K562 (cell line): ENCODE data around the gene HOXB8. TPM values are rescaled to one million over a fixed set of nuclear protein-coding genes. Genes with fewer than 3 reads are reported as not detected.

Experiments
- ARNT ChIP-seq, 2 experiments: fragments of 450-650 bp; IDR thresholded peaks; 2 replicates each; pipeline ENCODE4 v1.6.1; 2016; ENCODE audit warnings: mild to moderate bottlenecking in 1 of 2
- CHD1 ChIP-seq: fragments of 200-600 bp; sonication (generic); IDR thresholded peaks from one replicate; pipeline ENCODE4 v1.6.1; 2012; ENCODE audit warnings: mild to moderate bottlenecking, moderate library complexity, low read length, inconsistent platforms
- JUND ChIP-seq, 2 experiments: IDR thresholded peaks; 2 replicates in 1 of 2; 3 replicates in 1 of 2; pipeline ENCODE4 v1.6.1; 2011; ENCODE audit warnings: borderline replicate concordance in 2 of 2, low read depth in 2 of 2, low read length in 2 of 2, improper control_type of control experiment in 1 of 2, missing biosample characterization in 1 of 2, missing genetic modification characterization in 1 of 2, missing genetic modification reagents in 1 of 2
- MCM5 ChIP-seq: fragments of 450-650 bp; IDR thresholded peaks from 2 replicates; pipeline ENCODE4 v1.6.1; 2016; ENCODE audit warnings: low read depth
- NFIX ChIP-seq: fragments of 250-450 bp; sonication (Bioruptor Pico); IDR thresholded peaks from 2 replicates; pipeline ENCODE4 v1.4.0; 2020; ENCODE audit warnings: low read depth, mild to moderate bottlenecking, moderate library complexity
- RBFOX2 ChIP-seq: fragments of 200-400 bp; formaldehyde crosslinking; IDR thresholded peaks from 2 replicates; pipeline ENCODE4 v1.6.1; 2017; ENCODE audit warnings: low read depth, mild to moderate bottlenecking, low read length, moderate library complexity
- ZBTB1 ChIP-seq: sonication (generic); formaldehyde crosslinking; IDR thresholded peaks from 2 replicates; pipeline ENCODE4 v1.8.1; 2023; ENCODE audit warnings: missing genetic modification reagents, low read depth, mild to moderate bottlenecking, borderline replicate concordance
- ZNF316 ChIP-seq: fragments of 450-650 bp; IDR thresholded peaks from 2 replicates; pipeline ENCODE4 v1.6.1; 2016
- ZNF785 ChIP-seq: fragments of 250-450 bp; sonication (Bioruptor Pico); IDR thresholded peaks from 2 replicates; pipeline ENCODE4 v1.4.0; 2020; ENCODE audit warnings: mild to moderate bottlenecking
- polyA plus RNA-seq, 8 experiments: library from polyadenylated mRNA; depleted of rRNA in 4 of 8; stranded (reverse) in 5 of 8; unstranded in 3 of 8; fragments of >200 nt; fragmentation: Nextera tagmentation in 2 of 8; fragmentation: Illumina TruSeq in 1 of 8; extraction: Ambion mirVana in 2 of 8; extraction: Trizol in 1 of 8; gene quantifications; 2 replicates each; pipeline versions ENCODE4 v1.2.1 to v1.2.3, GENCODE V29; 2011 to 2014; ENCODE audit warnings: inconsistent platforms in 1 of 8, missing spikeins in 1 of 8
- total RNA-seq, 7 experiments: library from RNA; depleted of rRNA in 6 of 7; stranded (reverse); fragments of >200 nt in 6 of 7; fragmentation: Illumina TruSeq in 2 of 7; extraction: Trizol in 2 of 7; gene quantifications; 2 replicates each; pipeline versions ENCODE4 v1.2.1 to v1.2.3, GENCODE V29; 2011 to 2021; ENCODE audit warnings: low replicate concordance in 1 of 7
- TF ChIP-seq, protein P1 (sequence below): sonication (generic); formaldehyde crosslinking; IDR thresholded peaks from 2 replicates; pipeline ENCODE4 v1.8.0; 2023; ENCODE audit warnings: mild to moderate bottlenecking, missing genetic modification reagents
- TF ChIP-seq, protein P2 (sequence below): fragments of 200-600 bp; sonication (generic); IDR thresholded peaks from one replicate; pipeline ENCODE4 v1.6.1; 2012; ENCODE audit warnings: mild to moderate bottlenecking, low read depth, low read length, inconsistent platforms
- TF ChIP-seq, protein P3 (sequence below): fragments of 450-650 bp; formaldehyde crosslinking; IDR thresholded peaks from 2 replicates; pipeline ENCODE4 v1.4.0; 2022; ENCODE audit warnings: missing genetic modification characterization
- TF ChIP-seq, protein P4 (sequence below): fragments of 450-650 bp; formaldehyde crosslinking; conservative IDR thresholded peaks from 2 replicates; pipeline ENCODE4 v1.4.0; 2022; ENCODE audit warnings: mild to moderate bottlenecking, missing genetic modification characterization

The HOXB8 gene
- total and polyA plus RNA-seq, 9 of the 15 experiments (the other 6 are each of a cell fraction or from before 2014, with no cell fraction given): 0.52 to 23.8 (median 3.6) TPM

DNA sequence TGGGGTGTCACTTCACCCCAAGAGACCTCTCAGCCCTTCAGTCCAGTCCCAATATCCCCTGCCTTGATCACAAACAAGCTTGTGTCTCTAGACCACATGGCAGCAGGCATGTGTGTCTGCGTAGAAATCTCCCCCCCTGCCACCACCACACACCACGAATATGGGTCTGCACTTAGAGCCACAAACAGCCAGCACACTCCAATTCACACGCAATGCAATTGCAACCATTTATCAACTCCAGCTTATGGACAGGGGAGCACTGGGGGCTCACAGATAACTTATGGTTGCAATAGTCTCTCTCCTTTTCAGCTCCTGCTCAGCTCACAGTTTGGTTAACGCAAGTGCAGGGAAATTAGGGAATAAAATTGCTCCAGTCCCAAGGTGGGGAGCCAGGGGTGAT lies 8.5 kb upstream of the HOXB8 start (continued):
- TF ChIP-seq ARNT (IDR thresholded peaks at IDR 0.05) (0 out of 4 replicates have a peak, but pooled peaks of 1 of the 2 experiments have one; percentile 36), CHD1 (no peak), RBFOX2 (peak; percentile 52), ZNF316 (no peak), MCM5 (no peak), NFIX (no peak), JUND (IDR thresholded peaks at IDR 0.05; ENCODE audit: borderline replicate concordance, low read depth, low read length) (no peak), JUND (tag; IDR thresholded peaks at IDR 0.05; ENCODE audit: borderline replicate concordance, low read depth, low read length) (no peak), ZNF785 (CRISPR knock-in tag) (no peak), ZBTB1 (CRISPR knock-in tag) (no peak)
- TF ChIP-seq, protein P1, sequence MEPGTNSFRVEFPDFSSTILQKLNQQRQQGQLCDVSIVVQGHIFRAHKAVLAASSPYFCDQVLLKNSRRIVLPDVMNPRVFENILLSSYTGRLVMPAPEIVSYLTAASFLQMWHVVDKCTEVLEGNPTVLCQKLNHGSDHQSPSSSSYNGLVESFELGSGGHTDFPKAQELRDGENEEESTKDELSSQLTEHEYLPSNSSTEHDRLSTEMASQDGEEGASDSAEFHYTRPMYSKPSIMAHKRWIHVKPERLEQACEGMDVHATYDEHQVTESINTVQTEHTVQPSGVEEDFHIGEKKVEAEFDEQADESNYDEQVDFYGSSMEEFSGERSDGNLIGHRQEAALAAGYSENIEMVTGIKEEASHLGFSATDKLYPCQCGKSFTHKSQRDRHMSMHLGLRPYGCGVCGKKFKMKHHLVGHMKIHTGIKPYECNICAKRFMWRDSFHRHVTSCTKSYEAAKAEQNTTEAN (CRISPR knock-in tag): no peak
- TF ChIP-seq, protein P2, sequence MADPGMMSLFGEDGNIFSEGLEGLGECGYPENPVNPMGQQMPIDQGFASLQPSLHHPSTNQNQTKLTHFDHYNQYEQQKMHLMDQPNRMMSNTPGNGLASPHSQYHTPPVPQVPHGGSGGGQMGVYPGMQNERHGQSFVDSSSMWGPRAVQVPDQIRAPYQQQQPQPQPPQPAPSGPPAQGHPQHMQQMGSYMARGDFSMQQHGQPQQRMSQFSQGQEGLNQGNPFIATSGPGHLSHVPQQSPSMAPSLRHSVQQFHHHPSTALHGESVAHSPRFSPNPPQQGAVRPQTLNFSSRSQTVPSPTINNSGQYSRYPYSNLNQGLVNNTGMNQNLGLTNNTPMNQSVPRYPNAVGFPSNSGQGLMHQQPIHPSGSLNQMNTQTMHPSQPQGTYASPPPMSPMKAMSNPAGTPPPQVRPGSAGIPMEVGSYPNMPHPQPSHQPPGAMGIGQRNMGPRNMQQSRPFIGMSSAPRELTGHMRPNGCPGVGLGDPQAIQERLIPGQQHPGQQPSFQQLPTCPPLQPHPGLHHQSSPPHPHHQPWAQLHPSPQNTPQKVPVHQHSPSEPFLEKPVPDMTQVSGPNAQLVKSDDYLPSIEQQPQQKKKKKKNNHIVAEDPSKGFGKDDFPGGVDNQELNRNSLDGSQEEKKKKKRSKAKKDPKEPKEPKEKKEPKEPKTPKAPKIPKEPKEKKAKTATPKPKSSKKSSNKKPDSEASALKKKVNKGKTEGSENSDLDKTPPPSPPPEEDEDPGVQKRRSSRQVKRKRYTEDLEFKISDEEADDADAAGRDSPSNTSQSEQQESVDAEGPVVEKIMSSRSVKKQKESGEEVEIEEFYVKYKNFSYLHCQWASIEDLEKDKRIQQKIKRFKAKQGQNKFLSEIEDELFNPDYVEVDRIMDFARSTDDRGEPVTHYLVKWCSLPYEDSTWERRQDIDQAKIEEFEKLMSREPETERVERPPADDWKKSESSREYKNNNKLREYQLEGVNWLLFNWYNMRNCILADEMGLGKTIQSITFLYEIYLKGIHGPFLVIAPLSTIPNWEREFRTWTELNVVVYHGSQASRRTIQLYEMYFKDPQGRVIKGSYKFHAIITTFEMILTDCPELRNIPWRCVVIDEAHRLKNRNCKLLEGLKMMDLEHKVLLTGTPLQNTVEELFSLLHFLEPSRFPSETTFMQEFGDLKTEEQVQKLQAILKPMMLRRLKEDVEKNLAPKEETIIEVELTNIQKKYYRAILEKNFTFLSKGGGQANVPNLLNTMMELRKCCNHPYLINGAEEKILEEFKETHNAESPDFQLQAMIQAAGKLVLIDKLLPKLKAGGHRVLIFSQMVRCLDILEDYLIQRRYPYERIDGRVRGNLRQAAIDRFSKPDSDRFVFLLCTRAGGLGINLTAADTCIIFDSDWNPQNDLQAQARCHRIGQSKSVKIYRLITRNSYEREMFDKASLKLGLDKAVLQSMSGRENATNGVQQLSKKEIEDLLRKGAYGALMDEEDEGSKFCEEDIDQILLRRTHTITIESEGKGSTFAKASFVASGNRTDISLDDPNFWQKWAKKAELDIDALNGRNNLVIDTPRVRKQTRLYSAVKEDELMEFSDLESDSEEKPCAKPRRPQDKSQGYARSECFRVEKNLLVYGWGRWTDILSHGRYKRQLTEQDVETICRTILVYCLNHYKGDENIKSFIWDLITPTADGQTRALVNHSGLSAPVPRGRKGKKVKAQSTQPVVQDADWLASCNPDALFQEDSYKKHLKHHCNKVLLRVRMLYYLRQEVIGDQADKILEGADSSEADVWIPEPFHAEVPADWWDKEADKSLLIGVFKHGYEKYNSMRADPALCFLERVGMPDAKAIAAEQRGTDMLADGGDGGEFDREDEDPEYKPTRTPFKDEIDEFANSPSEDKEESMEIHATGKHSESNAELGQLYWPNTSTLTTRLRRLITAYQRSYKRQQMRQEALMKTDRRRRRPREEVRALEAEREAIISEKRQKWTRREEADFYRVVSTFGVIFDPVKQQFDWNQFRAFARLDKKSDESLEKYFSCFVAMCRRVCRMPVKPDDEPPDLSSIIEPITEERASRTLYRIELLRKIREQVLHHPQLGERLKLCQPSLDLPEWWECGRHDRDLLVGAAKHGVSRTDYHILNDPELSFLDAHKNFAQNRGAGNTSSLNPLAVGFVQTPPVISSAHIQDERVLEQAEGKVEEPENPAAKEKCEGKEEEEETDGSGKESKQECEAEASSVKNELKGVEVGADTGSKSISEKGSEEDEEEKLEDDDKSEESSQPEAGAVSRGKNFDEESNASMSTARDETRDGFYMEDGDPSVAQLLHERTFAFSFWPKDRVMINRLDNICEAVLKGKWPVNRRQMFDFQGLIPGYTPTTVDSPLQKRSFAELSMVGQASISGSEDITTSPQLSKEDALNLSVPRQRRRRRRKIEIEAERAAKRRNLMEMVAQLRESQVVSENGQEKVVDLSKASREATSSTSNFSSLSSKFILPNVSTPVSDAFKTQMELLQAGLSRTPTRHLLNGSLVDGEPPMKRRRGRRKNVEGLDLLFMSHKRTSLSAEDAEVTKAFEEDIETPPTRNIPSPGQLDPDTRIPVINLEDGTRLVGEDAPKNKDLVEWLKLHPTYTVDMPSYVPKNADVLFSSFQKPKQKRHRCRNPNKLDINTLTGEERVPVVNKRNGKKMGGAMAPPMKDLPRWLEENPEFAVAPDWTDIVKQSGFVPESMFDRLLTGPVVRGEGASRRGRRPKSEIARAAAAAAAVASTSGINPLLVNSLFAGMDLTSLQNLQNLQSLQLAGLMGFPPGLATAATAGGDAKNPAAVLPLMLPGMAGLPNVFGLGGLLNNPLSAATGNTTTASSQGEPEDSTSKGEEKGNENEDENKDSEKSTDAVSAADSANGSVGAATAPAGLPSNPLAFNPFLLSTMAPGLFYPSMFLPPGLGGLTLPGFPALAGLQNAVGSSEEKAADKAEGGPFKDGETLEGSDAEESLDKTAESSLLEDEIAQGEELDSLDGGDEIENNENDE: no peak
- TF ChIP-seq, protein P3, sequence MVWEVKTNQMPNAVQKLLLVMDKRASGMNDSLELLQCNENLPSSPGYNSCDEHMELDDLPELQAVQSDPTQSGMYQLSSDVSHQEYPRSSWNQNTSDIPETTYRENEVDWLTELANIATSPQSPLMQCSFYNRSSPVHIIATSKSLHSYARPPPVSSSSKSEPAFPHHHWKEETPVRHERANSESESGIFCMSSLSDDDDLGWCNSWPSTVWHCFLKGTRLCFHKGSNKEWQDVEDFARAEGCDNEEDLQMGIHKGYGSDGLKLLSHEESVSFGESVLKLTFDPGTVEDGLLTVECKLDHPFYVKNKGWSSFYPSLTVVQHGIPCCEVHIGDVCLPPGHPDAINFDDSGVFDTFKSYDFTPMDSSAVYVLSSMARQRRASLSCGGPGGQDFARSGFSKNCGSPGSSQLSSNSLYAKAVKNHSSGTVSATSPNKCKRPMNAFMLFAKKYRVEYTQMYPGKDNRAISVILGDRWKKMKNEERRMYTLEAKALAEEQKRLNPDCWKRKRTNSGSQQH (CRISPR knock-in tag): peak; percentile 80; the same call in 1 of the 2 replicates
- TF ChIP-seq, protein P4, sequence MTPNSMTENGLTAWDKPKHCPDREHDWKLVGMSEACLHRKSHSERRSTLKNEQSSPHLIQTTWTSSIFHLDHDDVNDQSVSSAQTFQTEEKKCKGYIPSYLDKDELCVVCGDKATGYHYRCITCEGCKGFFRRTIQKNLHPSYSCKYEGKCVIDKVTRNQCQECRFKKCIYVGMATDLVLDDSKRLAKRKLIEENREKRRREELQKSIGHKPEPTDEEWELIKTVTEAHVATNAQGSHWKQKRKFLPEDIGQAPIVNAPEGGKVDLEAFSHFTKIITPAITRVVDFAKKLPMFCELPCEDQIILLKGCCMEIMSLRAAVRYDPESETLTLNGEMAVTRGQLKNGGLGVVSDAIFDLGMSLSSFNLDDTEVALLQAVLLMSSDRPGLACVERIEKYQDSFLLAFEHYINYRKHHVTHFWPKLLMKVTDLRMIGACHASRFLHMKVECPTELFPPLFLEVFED (CRISPR knock-in tag): no peak
